GM12891 (cell line): ENCODE measurements around the gene STARD10.

Experiments used
- DNase-seq: peaks from one replicate; pipeline ENCODE4 v3.0.0; 2011; ENCODE audit warnings: low spot score; ENCODE audit not compliant: insufficient read length
- FAIRE-seq: peaks from 2 replicates; lab custom pipeline; 2011; peaks lifted over from hg19 to GRCh38; lab: Jason Lieb, UNC
- PAX5 ChIP-seq: IDR thresholded peaks from 2 replicates; pipeline ENCODE4 v1.6.1; 2011; ENCODE audit warnings: low read length, moderate library complexity, mild to moderate bottlenecking; ENCODE audit not compliant: insufficient read depth, severe bottlenecking
- POLR2A ChIP-seq: IDR thresholded peaks from 2 replicates; pipeline ENCODE4 v1.6.1; 2011; ENCODE audit warnings: low read depth, low read length, control low read depth
- POLR2AphosphoS5 ChIP-seq: IDR thresholded peaks from 2 replicates; pipeline ENCODE4 v1.6.1; 2011; ENCODE audit warnings: low read depth, low read length, control low read depth
- POU2F2 ChIP-seq: IDR thresholded peaks from 2 replicates; pipeline ENCODE4 v1.6.1; 2011; ENCODE audit warnings: low read depth, mild to moderate bottlenecking, control low read depth, low read length, moderate library complexity
- SPI1 ChIP-seq: IDR thresholded peaks from 2 replicates; pipeline ENCODE4 v1.6.1; 2011; ENCODE audit warnings: low read depth, low read length, control low read depth
- TAF1 ChIP-seq: IDR thresholded peaks from 2 replicates; pipeline ENCODE4 v1.6.1; 2011; ENCODE audit warnings: low read depth, low read length, control low read depth

The STARD10 gene

GRCh38 chr11:72712841-72713240 lies 81.0 kb downstream of the STARD10 start:
- no peak for TF ChIP-seq TAF1
- no peak for TF ChIP-seq SPI1
- TF ChIP-seq POLR2A: no peak
- no peak for TF ChIP-seq PAX5
- no peak for TF ChIP-seq POLR2AphosphoS5
- TF ChIP-seq POU2F2: no peak
- no peak for FAIRE-seq
- no peak for DNase-seq

- no peak for DNase-seq
- TF ChIP-seq PAX5 (no peak), POLR2A (no peak), POU2F2 (no peak), POLR2AphosphoS5 (no peak), SPI1 (no peak), TAF1 (no peak)
- FAIRE-seq: peak; percentile 9
These were observed 81.6 kb downstream of the STARD10 start for GRCh38 chr11:72712168-72712751.

DNA sequence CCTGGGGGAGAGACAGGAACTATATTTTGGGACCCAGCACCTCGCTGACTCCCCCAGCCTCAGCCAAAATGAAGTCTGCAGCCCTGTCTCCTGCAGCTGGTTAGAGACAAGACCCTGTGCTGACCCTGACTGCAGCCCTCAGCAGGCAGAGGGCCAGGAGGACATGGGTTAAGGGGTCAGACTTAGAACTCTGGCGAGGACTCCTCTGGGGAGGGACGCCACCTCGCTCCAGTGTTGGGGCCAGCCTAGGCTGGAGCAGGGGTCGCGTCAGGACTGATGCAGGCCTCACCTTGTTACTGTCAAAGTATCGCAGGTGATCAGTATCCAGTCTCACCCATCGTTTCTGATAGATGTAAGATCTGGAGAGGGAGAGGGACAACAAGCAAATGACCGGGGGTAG lies 82.7 kb downstream of the STARD10 start:
- FAIRE-seq (no peak), DNase-seq (no peak)
- TF ChIP-seq POU2F2: no peak
- no peak for TF ChIP-seq TAF1
- TF ChIP-seq SPI1: no peak
- no peak for TF ChIP-seq PAX5
- no peak for TF ChIP-seq POLR2A
- TF ChIP-seq POLR2AphosphoS5: no peak

DNA sequence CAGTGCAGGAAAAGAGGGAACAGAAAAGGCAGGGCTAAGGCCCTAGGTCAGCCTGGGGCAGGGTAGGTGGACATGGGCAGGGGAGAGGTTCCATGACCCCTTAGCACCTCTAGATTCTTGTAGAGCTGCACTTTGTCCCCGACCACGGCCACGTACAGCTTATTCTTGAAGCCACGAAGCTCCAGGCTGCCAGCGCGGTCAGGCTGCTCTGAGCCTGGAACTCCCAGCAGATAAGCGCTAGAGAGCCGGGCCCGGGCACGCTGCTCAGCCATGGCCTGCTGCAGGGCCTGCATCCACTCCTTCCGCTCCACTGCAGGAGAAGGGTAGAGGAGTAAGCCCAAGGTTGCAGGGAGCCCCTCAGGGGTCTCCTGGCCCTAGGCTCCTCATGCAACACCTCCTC lies 83.6 kb downstream of the STARD10 start:
- no peak for TF ChIP-seq TAF1
- FAIRE-seq (no peak), DNase-seq (no peak)

DNA sequence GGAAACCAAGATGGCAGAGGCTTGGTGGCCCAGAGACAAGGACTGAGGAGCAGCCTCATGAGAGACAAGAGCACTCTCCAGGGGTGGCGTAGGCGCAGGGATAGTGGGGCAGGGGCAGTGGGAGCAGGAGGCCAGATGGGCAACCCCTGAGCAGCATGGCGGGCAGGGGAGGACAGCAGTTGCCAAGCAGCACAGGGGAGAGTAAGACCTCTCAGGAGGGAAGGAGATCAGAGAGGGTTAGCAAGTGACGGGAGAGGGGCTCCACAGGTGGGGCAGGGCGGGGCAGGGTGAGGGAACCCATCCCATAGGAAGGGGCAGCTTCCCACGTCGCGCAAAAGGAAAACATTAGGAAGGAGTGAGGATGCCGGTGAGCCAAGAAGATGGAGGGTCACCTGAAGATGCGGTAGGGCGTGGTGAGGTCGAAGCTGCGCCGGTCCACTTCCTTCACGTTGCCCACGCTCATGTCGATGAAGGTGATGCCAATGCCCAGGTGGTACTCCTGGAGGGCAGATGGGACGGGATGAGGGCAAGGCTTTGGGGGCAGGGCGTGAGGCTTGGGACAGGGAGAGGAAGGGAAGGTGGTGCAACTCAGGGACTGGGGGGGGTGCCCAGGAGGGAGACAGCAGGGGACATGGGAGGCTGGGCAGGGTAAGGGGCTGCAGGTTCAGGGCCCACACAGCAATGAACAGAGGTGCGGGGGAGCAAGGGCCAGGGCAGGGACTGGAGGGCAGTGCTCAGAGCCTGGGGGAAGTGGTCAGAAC lies 84.2 kb downstream of the STARD10 start:
- TF ChIP-seq POLR2A (no peak), PAX5 (no peak), POLR2AphosphoS5 (no peak), POU2F2 (no peak), TAF1 (no peak), SPI1 (no peak)
- DNase-seq (no peak), FAIRE-seq (no peak)

GRCh38 chr11:72707032-72707431 lies 86.8 kb downstream of the STARD10 start:
- no peak for TF ChIP-seq SPI1
- TF ChIP-seq POU2F2: no peak
- TF ChIP-seq PAX5: no peak
- no peak for TF ChIP-seq TAF1
- no peak for TF ChIP-seq POLR2A
- no peak for TF ChIP-seq POLR2AphosphoS5
- no peak for FAIRE-seq
- DNase-seq: no peak

- FAIRE-seq (no peak), DNase-seq (no peak)
- TF ChIP-seq POLR2AphosphoS5 (no peak), POLR2A (no peak), TAF1 (no peak), POU2F2 (no peak), SPI1 (no peak), PAX5 (no peak)
These were observed 87.3 kb downstream of the STARD10 start for GRCh38 chr11:72706579-72706978.

DNA sequence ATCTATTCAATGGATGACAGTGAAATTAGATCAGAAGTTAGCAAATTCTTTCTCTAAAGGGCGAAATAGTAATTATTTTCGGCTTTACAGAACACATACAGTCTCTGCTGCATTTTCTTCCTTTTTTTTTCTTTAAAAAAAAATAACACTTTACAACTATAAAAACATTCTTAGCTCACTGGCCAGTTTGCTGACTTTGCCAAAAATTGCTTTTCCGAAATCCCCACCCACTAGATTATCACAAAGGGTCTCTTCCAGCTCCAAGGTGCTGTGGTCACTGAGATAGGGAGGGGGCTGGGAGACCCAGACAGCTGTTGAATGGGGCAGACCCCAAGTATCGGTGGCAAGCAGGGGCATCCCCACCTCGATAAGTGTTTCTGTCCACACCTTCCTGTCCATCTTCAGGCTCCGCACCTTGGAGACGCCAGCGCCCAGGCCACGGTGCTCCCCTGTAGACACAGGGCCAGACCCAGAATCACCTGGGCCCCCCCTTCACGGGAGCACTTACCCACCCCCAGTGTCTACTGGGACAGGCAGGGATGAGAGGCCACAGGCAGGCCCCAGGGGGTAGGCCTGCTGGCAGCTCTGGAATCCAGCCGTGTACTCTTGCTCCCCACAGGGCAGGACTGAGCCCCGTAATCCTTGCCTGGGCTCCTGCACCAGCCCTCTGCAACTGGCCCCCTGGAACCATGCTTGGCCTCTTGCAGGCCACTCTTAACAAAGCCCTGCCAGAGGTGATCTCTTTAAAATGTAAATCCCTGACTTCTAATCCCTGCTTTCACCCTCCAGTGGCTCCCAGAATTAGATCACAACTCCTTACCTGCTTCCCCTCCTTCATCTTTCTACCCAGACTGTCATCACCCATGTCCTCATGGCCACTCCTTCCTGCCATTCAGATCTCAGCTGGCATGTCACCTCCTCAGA lies 88.1 kb downstream of the STARD10 start:
- DNase-seq: no peak
- no peak for FAIRE-seq
- TF ChIP-seq POLR2AphosphoS5 (no peak), POU2F2 (no peak), POLR2A (no peak), SPI1 (no peak), TAF1 (no peak), PAX5 (no peak)

DNA sequence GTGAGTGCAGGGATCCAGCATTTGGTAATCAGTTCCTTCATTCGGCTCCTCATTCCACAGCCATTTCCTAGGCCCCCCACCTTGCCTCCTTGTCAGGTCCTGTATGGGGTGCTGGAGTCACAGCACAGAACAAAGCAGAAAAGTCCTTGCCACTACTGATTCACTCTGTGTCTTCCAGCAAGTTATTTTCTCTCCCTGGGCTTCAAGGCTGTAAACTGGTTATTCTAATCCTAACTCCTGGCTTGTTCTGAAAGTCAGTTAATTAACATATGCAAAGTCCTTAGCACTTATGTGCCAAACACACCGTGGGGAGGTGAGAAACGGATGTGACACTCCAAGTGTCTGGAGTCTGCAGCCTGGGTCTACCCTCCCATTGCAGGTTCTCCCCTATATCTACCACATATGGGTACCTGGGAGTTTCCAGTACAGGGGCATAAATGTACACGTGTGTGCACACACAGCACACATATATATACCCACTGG lies 89.0 kb downstream of the STARD10 start:
- DNase-seq (no peak), FAIRE-seq (no peak)
- no peak for TF ChIP-seq POU2F2
- no peak for TF ChIP-seq TAF1
- no peak for TF ChIP-seq SPI1
- TF ChIP-seq PAX5: no peak
- no peak for TF ChIP-seq POLR2A
- TF ChIP-seq POLR2AphosphoS5: no peak
